ENCODE data around the gene ENGASE.

Gene ENGASE

GRCh38 chr17:79039171-79039570, 35.5 kb upstream of the ENGASE start:
- DNase-seq, result no peak

DNA sequence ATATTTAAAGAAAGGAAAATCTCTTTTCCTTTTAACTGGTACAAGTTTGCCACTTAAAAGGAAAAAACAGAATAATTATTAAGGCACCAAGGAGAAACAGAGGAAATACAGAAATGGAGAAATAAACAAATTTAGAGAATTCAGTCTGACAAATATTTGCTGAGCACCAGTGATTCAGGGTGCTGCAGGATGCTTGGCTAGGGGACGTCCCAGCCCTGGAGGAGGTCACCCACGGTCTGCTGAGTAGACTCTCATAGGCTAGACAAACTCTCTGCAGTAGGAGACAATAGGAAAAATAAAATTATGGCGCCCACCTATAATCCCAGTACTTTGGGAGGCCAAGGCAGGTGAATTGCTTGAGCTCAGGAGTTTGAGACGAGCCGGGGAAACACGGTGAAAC, 34.7 kb upstream of the ENGASE start:
- no peak for DNase-seq

- no peak for DNase-seq
Measured at GRCh38 chr17:79041041-79041570, 33.5 kb upstream of the ENGASE start.

GRCh38 chr17:79041723-79042420, 32.8 kb upstream of the ENGASE start:
- no peak for DNase-seq

DNA sequence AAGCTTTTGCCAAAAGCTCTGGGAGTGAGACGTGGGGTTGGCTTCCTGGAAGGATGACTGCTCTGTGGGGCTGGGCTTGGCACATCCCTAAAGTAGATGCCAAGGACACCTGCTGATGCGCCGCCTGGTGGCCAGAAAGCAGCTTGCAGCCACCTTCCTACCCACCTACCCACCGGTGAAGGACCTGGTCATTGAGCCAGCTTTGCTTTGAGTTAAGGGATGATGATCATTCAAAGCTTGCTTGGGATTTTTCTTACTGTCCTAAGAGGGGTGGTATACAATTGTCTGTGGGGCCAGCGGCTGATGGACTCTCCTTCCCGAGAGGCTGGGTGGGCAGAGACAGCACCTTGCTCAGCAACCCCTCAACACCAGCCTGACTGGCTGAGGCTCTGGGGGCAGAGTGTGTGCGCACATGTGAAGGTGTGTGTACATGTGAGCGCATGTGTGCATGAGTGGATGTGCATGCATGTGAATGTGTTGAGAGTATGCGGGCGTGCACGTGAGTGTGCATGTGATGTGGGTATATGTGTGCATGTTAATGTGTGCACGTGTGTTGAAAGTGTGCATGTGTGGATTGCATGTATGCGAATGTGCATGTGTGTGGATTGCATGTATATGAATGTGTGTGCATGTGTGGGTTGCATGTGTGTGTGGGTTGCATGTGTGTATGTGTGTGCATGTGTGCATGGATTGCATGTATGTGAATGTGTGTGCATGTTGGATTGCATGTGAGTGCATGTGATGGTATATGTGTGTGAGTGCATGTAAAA, 32.0 kb upstream of the ENGASE start:
- peak; percentile 45 for DNase-seq

DNA sequence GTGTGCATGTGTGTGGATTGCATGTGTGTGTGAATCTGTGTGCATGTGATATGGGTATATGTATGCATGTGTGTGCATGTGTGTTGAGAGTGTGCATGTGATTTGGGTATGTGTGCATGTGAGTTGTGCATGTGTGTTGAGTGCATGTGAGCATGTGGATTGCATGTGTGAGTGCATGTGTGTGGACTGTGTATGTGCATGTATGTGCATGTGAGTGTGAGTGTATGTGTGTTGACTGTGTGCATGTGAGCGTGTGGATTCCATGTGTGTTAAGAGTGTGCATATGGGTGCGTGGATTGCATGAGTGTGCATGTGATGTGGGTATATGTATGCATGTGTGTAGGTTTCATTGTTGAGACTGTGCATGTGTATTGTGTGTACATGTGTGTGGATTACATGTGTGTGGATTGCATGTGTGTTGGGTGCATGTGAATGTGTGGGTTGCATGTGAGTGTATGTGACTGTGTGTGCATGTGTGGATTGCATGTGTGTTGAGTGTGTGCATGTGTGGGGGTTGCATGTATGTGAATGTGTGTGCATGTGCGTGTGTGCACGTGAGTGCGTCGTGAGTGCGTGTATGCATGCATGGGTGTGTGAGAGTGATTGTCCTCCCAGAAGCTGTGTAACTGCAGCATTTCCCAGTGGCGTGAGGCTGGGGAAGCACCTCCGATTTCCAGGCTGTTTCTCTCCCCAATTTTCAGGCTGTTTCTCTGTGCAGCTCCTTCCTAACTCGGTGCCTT, 31.3 kb upstream of the ENGASE start:
- DNase-seq, result no peak

GRCh38 chr17:79043931-79044320, 30.7 kb upstream of the ENGASE start:
- no peak for DNase-seq

DNA sequence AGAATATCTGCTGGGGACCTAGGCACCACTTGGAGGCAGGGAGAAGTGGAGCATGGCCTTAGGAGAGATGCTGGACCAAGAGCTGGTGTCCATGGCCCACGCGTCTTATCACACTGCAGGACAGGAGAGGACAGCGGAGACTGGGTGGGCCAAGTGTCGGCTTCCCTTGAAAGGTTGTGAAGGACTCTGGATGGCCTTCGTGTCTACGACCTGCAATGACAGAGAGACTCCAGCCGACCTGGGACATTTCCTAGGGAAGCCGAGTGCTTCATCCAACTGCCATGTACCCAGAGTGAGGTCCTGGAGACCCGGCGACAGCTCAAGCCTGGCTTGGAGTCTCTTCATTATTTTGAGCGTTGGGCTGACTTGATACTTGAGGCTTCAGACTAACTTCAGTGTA, 30.2 kb upstream of the ENGASE start:
- DNase-seq, result no peak

- no peak for DNase-seq
Measured at GRCh38 chr17:79045001-79045729, 29.5 kb upstream of the ENGASE start.

DNA sequence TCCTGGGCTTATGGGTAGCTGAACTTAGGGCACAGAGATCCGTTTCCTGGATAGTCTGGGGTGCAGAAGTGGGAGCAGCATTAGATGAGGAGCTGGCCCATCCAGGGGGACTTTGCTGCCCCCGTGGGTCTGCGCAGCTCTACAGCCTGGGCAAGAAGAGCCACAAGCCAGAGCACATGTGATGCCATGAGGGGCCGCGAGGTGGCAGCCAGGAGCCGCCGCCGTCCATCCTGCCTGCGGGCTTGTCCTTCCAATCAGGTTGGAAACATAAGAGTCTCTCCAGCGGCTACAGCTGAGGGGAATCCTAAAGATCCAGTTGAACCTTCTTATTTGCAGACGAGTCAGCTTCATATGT, 28.8 kb upstream of the ENGASE start:
- peak; percentile 92 for DNase-seq

DNA sequence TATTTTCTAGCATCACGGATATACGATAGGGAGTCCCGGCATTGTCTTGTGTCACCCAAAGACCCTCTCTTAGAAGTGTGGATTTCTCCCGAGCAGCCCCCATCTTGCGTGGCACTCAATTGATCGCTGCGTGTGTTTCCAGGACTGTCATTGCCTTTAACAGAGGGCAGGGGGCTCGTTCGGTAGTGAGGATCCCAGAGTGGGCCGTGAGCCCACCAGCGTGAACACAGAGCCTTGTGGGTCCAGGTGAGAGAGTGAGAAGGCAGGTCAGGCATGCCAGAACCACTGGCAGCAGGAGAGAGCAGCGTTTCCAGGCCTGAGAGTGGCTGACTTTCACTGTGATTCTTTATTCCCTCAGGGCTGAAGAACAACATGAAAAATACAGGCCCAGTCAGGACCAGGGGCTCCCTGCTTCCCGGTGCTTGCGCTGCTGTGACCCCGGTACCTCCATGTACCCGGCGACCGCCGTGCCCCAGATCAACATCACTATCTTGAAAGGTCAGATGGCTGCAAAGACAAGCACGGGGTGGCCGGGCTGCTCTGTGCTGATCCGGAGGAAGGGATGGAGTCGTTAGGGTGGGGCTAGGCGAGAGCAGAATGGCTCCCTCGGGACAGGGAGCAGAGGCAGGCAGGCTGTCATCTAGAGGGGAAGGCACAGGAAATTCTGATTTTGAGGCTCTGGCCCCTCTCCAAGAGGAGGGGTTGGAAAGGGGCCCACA, 28.3 kb upstream of the ENGASE start:
- DNase-seq, result peak; percentile 35

- DNase-seq, result peak; percentile 14
Measured at GRCh38 chr17:79046916-79047280, 27.7 kb upstream of the ENGASE start.

- no peak for DNase-seq
Measured at GRCh38 chr17:79047291-79047920, 27.2 kb upstream of the ENGASE start.

GRCh38 chr17:79047923-79048825, 26.4 kb upstream of the ENGASE start:
- DNase-seq, result peak; percentile 39

- DNase-seq, result no peak
Measured at GRCh38 chr17:79048826-79049755, 25.5 kb upstream of the ENGASE start.

GRCh38 chr17:79049821-79050220, 24.8 kb upstream of the ENGASE start:
- no peak for DNase-seq

DNA sequence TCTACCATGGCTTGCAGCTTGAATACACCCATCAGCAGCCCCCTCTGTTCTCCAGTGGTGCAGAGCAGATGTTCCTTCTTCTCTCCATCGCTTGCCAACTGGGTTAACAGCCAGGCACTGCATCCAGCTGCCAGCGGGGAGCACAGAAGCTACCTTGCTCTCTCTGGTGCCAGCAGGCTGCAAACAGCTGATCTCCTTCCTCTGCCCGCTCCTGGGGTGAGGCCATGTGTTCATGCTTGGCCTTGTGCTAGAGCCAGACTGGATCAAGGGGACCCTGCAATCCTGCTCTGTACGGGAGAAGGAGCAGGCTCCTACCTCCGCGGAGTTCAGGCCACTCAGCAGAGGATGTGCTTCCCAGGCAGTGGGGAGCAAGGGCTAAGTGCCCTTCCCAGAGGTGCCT, 24.1 kb upstream of the ENGASE start:
- DNase-seq, result no peak

GRCh38 chr17:79051306-79051705, 23.3 kb upstream of the ENGASE start:
- no peak for DNase-seq

DNA sequence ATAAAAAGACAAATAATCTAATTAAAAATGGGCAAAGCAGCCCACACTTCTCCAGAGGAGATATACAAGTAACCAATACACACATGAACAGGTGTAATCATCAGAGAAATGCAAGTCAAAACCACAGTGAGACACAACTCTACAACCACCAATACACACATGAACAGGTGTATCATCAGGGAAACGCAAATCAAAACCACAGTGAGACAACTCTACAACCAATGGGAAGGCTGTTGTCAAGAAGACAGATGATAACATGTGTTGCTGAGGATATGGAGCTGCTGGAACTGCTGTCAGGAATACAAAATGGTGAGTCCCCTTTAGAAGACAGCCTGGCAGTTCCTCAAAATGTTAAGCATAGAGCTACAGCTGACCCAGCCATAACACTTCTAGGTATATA, 22.5 kb upstream of the ENGASE start:
- no peak for DNase-seq

Data from retina (tissue), 1 donor.